NCI-H2196 treated with DMSO at 0.1 percent for 48 hours (cell line): ENCODE results near the gene KRTAP10-1.
"Not testable (repeated sequence)": the region's sequence is repeated elsewhere in the genome, so short reads cannot be mapped to it uniquely, and the experiment has no call there.

Source experiments
- DNase-seq: peaks from one replicate; lab custom pipeline; 2025; ENCODE audit not compliant: unreplicated experiment; lab: John Stamatoyannopoulos, UW

The KRTAP10-1 gene

DNA sequence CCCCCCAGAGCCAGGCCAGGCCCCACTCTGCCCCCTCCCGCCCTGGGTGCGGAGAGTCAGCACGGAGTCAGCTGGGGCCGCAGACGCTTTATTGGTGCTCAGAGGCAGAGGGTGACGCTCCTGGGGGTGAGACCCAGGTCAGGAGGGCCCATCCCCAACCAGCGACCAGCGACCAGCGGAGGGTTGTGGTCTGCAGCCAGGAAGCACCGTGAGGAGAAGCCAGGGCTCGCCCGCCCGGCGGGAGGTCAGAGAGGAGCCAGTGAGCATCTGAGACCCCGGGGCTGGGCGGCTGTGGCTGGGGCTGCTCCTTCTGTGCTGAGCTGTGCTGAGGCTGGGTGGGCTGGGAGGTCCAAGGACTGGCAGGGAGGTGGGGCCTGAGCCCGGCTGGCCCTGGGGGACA, 10.3 kb upstream of the KRTAP10-1 start:
- not testable (repeated sequence) for DNase-seq

- DNase-seq = no peak
These were observed 9.7 kb upstream of the KRTAP10-1 start for GRCh38 chr21:44549525-44550211.

DNA sequence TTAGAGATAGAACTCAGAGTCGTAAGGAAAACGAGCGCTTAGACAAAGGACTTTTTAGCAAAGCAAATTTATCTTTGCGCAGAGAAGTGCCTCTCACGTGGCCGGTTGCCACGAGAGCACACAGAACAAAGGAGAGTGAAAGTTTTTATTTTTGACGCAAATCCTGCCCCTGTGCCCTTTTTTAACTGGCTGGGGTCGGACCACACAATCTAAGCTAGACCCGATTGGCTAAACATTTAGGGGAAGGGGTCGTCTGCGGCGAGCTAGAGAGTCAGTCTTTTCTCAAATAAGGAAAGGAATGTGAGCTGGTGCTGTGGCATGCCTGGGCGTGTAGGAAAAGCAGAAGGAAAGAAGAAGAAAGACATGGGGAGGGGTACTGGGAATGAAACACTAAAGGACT, 8.9 kb upstream of the KRTAP10-1 start:
- no peak for DNase-seq

DNA sequence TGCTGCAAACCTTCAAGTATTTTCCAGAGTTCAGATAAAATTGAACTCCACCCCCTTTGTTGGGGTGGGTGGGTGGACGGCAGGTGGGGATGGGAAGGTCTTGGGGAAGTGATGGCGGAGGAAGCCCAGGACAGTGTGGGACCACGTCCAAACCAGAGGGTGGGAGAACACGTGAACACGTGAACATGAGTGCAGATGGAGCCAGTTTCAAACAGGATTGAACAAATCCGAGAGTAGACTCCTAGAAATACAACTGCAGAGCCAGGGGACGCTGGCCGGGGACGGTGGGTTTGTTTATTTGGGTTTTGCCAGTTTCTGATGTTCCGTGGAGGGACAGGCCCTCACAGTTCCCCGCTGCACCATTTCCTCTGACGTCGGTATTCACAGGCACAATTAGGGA, 8.4 kb upstream of the KRTAP10-1 start:
- no peak for DNase-seq

DNA sequence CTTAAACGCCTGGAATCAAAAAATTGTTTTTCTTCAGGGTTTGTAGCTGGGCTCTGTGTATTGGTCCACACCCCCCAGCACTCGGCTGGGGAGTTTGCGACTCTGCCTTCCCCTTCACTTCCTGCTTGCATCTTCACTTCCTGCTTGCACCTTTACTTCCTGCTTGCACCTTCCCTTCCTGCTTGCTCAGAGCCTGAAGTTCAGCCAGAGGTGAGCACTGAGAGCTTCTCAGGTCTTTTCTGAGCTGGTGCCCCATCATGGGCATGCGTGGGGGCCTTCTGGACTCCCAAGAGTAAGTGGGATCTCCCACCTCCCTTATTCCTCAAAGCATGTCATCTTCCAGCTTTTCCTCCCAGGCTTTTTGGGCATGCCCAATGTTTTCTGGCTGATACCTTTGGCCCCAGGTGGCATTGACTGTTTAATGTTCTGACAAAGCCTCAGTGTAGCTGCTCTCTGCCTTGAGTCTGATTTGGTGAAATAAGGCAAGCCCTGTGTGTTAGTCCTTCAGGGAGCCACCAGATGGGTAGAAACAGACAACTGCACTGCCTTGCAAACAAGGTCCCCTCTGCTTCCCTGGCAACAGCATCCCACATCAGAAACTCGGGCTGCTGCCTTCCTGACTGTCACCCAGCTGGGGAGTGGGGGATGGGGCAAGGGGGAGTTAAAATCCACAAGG, 7.8 kb upstream of the KRTAP10-1 start:
- no peak for DNase-seq

DNA sequence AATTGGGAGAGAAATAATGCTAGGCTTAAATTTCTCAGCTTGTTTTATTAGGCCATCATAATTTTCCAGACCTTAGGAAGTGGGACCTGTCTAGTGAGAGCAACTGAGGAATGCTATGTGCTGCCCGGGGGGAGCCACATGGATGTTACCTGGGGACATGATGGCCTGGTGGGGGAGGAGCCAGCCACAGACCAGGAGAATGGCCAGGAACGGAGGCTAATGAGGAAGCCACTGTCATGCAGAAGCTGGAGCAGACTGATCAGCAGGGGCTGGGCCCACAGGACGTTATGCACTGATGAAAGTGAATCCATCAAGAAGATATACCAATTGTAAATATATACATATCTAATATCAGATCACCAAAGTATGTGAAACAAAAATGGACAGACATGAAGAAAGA, 4.6 kb upstream of the KRTAP10-1 start:
- no peak for DNase-seq

DNA sequence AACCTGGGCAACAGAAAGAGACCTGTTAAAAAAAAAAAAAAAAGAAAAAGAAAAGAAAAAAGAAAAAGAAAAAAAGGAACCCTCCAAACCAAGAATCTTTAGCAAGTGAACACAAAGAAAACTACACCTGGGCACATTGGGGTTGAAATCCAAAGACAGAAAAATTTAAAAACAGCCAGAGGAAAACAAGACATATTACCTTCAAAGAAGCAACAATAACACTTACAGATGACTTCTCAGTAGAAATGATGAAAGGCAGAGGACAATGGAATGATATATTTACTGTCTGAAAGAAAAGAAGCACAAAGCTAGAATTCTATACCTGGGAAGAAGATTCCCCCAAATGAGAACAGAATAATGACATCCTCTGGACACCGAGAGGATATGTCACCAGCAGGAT, 2.7 kb upstream of the KRTAP10-1 start:
- no peak for DNase-seq

DNA sequence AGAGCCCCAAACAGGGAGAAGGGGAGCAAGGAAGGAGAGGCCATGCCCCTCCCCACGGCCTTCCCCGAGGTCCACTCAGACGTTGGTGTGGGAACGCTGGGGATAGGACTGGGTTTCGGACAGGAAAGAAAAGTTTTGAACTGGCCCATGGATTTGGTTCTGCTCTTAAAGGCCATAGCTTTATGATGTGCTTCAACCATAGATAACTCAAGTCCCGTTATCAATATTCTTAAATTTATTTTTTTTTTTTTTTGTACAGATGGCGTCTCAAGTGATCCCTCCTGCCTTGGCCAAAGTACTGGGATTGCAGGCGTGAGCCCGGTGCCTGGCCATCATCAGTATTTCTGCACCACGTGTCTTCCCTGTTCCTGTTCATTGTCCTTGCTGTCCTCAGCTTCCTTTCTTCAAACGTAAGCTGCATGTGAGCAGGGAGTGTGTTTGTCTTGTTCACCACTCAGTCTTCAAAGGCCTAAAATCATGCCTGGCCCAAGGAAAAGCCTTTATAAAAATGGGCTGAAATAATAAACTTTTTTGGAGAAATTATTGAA, 820 bp upstream of the KRTAP10-1 start:
- no peak for DNase-seq

DNA sequence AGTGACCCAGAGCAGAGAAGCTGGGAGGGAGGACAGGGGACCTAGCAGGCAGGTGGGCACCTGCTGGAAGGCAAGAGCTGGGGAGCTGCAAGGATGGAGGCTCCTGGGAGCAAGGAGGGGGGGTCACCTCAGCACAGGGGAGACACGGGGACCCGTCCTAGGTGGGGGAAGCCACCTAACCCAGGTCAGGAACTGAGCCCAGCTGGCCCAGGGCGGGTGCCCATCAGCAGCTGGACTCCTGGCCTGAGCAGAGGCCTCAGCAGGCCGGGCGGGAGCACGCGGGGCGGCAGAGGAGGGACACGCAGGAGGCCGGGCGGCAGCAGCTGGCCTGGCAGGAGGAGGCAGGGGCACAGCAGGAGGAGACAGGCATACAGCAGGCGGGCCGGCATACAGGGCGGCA, 949 bp downstream of the KRTAP10-1 start:
- DNase-seq = no peak

DNA sequence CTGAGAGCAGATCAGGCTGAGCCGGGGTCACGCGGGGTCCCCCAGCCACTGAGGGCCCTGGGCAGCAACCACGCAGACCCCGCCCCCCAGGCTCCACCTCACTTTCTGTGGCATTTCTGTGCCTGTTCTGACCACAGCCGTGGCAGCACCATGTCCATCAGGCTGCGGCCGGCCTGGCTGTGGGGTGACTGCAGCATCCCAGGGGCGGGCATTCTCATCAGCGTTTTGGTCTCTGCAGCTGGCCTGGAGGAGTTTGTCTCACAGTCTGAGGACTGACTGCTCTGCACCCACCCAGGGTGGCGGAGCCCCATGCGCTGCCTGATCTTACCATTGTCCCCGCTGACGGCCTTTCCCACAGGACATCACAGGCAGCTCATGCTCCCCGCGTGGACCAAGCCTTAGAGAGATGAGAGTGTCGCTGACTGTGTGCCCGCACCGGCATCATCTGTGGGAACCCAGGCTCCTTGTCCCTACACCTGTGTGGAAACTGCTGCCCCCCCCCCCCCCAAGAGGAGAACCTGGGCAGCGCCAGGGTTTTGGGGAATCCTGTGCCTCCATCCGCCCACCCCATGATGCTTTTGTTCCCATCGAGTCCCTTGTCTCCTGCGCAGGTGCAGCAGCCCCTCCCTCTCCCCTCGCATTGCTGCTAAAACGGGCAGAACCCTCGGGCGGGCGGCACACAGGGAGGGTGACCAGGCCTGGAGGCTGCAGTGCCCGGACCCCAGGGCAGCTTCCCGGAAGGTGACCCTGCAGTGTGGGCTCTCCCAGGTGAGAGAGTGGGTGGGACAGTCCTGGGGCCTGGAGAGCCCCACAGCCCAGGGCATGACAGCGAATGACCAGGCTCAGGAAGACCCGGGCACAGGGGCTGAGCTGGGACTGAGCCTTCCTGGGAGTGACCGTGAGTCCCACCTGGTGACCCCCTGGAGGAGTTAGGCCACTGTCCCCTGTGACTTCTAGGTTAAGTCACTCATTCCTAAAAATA, 1.8 kb downstream of the KRTAP10-1 start:
- DNase-seq = no peak

GRCh38 chr21:44535963-44536362, 4.0 kb downstream of the KRTAP10-1 start:
- no peak for DNase-seq

GRCh38 chr21:44534688-44535087, 5.3 kb downstream of the KRTAP10-1 start:
- DNase-seq = no peak

DNA sequence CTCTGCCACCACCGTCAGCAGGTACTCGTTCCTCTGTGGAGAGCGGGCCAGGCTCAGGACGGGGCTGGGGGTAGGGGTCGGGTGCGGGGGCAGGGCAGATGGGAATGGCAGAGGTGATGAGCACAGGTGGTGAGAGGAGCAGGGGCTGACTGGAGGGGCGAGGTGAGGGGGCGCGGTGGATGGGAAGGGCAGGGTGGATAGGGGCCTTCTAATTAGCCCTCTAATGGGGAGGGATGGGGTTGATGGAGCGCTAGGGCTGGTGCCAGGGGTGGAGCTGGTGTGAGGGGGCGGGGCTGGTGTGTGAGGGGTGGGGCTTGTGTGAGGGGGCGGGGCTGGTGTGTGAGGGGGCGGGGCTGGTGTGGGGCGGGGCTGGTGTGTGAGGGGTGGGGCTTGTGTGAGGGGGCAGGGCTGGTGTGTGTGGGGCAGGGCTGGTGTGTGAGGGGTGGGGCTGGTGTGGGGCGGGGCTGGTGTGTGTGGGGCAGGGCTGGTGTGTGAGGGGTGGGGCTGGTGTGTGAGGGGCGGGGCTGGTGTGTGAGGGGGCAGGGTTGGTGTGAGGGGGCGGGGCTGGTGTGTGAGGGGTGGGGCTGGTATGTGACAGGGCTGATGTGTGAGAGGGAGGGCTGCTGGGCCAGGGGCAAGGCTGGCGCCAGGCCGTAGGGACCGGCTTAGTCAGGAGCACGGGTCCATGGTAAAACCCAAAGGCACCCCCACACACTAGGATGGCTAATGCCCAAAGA, 5.9 kb downstream of the KRTAP10-1 start:
- no peak for DNase-seq

GRCh38 chr21:44533121-44533890, 6.7 kb downstream of the KRTAP10-1 start:
- DNase-seq = no peak

DNA sequence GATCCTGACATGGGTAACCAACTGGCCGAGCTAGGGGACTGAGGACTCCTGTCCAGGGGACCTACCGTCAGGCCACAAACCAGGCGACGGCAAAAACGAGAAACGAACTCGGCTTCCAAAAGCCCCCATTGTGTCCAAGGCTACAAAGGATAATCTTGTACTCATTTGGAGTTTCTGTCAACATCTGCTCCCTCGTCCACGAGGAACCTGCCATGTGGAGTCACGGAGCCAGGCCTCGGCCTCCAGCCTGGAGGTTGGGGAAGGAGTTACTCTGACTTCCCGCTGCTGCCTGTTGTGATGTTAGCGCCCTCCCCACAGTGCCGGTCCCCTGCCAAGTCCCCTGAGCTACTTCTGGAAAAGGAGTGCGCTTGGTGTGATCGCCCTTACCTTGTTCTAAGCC, 7.3 kb downstream of the KRTAP10-1 start:
- DNase-seq = no peak

- no peak for DNase-seq
These were observed 8.1 kb downstream of the KRTAP10-1 start for GRCh38 chr21:44531606-44532564.

- no peak for DNase-seq
These were observed 8.9 kb downstream of the KRTAP10-1 start for GRCh38 chr21:44530903-44531605.

DNA sequence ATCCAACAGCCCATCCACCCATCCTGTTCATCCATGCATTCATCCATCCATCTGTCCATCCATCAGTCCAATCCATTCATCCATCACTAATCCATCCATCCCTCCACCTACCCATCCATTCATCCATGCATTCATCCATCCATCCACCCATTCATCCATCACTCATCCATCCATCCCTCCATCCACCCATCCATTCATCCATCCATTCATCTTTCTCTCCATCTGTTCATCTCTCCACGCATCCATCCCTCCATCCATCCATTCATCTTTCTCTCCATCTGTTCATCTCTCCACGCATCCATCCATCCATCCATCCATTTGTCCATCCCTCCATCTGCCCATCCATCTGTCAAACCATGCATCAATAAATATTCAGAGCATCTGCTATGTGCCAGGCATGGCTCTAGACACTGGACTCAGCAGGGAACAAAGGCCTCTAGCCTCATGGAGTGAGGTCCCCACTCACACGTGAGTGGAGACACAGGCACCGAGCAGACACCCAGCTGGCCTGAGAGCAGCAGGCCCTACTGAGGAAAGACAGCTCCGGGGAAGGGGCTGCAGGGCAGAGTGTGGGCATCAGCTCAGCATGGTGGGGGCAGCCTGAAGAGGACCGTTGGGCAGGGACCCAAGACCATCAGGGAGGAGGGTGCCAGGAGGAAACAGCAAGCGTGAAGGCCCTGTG, 9.6 kb downstream of the KRTAP10-1 start:
- DNase-seq = no peak
